MM.1S (cell line): Measurements from ENCODE around the gene PPP1R11.
"Not testable (repeated sequence)": the region's sequence is repeated elsewhere in the genome, so short reads cannot be mapped to it uniquely, and the experiment has no call there.

ENCODE experiments used
- DNase-seq: peaks from one replicate; pipeline ENCODE4 v3.0.0-alpha.2; 2015
- H2AFZ ChIP-seq: fragments of 300-600 bp; sonication (generic); 2 replicates; pipeline ENCODE4 v1.6.0; 2016; ENCODE audit warnings: antibody characterized with exemption, low read length
- H3F3A ChIP-seq: fragments of 300-600 bp; sonication (generic); 2 replicates; pipeline ENCODE4 v1.6.1; 2016; ENCODE audit warnings: mild to moderate bottlenecking, antibody characterized with exemption, low read length, moderate library complexity, mixed read lengths; ENCODE audit not compliant: insufficient read depth
- H3K27ac ChIP-seq: fragments of 300-600 bp; sonication (generic); 2 replicates; pipeline ENCODE4 v1.5.1; 2016; ENCODE audit warnings: mild to moderate bottlenecking, low read length
- H3K27me3 ChIP-seq: fragments of 300-600 bp; sonication (generic); replicated peaks from 2 replicates; pipeline ENCODE4 v1.6.0; 2016; ENCODE audit warnings: low read length; ENCODE audit not compliant: insufficient read depth
- H3K36me3 ChIP-seq: fragments of 300-600 bp; sonication (generic); replicated peaks from 2 replicates; pipeline ENCODE4 v1.6.1; 2016; ENCODE audit warnings: mild to moderate bottlenecking, low read length, mixed read lengths; ENCODE audit not compliant: insufficient read depth
- H3K4me1 ChIP-seq: fragments of 300-600 bp; sonication (generic); 2 replicates; pipeline ENCODE4 v1.6.1; 2016; ENCODE audit warnings: low read length, mixed read lengths
- H3K4me2 ChIP-seq: fragments of 300-600 bp; sonication (generic); 2 replicates; pipeline ENCODE4 v1.6.0; 2016; ENCODE audit warnings: low read depth, low read length
- H3K4me3 ChIP-seq: fragments of 300-600 bp; sonication (generic); 2 replicates; pipeline ENCODE4 v1.5.1; 2016; ENCODE audit warnings: low read length, mixed read lengths
- H3K79me2 ChIP-seq: fragments of 300-600 bp; sonication (generic); 2 replicates; pipeline ENCODE4 v1.6.1; 2016; ENCODE audit warnings: mixed run types, low read length, mixed read lengths
- H3K9ac ChIP-seq: fragments of 300-600 bp; sonication (generic); 2 replicates; pipeline ENCODE4 v1.6.1; 2016; ENCODE audit warnings: low read length, mixed read lengths
- H3K9me2 ChIP-seq: fragments of 300-600 bp; sonication (generic); replicated peaks from 2 replicates; pipeline ENCODE4 v1.6.1; 2016; ENCODE audit warnings: mild to moderate bottlenecking, low read length, mixed read lengths; ENCODE audit not compliant: insufficient read depth
- H3K9me3 ChIP-seq: fragments of 300-600 bp; sonication (generic); replicated peaks from 2 replicates; pipeline ENCODE4 v1.6.1; 2016; ENCODE audit warnings: mild to moderate bottlenecking, low read length, mixed read lengths; ENCODE audit not compliant: insufficient read depth
- H4K20me1 ChIP-seq: fragments of 300-600 bp; sonication (generic); 2 replicates; pipeline ENCODE4 v1.6.1; 2016; ENCODE audit warnings: mild to moderate bottlenecking, low read length, moderate library complexity, mixed read lengths; ENCODE audit not compliant: insufficient read depth
- CTCF ChIP-seq: fragments of 300-600 bp; sonication (generic); IDR thresholded peaks from 2 replicates; pipeline ENCODE4 v1.5.1; 2016; ENCODE audit warnings: antibody characterized with exemption, low read length, mixed read lengths
- EZH2 ChIP-seq: fragments of 300-600 bp; sonication (generic); optimal IDR thresholded peaks from 2 replicates; pipeline ENCODE3; 2017; ENCODE audit warnings: low read depth, mild to moderate bottlenecking, antibody characterized with exemption, low read length, mixed read lengths
- EZH2phosphoT487 ChIP-seq: fragments of 300-600 bp; sonication (generic); IDR thresholded peaks from 2 replicates; pipeline ENCODE4 v1.6.1; 2018; ENCODE audit warnings: antibody characterized with exemption, low read length

The PPP1R11 gene

GRCh38 chr6:30022189-30022588 is 44.8 kb upstream of the PPP1R11 start:
- Histone ChIP-seq H3K9ac (no peak overlapping the region), H3K4me2 (no peak overlapping the region), H2AFZ (no peak overlapping the region), H3K36me3 (no peaks in the 10 kb centered on the region), H3K27ac (no peak overlapping the region), H3K27me3 (no peaks in the 10 kb centered on the region), H3F3A (no peaks in the 10 kb centered on the region), H3K9me2 (no peaks in the 10 kb centered on the region), H3K4me3 (no peak overlapping the region), H3K9me3 (no peaks in the 10 kb centered on the region), H3K4me1 (no peaks in the 10 kb centered on the region), H3K79me2 (no peaks in the 10 kb centered on the region), H4K20me1 (no peaks in the 10 kb centered on the region)
- DNase-seq: no peak
- no peak for TF ChIP-seq CTCF
- no peak for TF ChIP-seq EZH2phosphoT487
- no peak for TF ChIP-seq EZH2

DNA sequence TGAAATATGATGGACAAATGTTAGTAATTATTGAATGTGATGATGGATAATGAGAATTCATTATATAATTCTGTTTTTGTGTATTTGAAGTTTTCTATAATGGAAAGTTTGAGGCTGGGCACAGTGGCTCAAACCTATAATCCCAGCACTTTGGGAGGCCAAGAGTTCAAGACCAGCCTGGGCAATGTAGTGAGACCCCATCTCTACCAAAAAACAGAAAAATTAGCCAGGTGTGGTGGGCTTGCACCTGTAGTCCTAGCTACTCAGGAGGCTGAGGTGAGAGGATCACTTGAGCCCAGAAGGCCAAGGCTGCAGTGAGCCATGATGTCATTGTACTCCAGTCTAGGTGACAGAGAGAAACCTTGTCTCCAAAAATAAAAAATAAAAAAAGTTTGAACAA is 44.3 kb upstream of the PPP1R11 start:
- not testable (repeated sequence) for H3K27ac ChIP-seq, H3K79me2 ChIP-seq, H3K9me3 ChIP-seq, H3K4me1 ChIP-seq, H3K9ac ChIP-seq, H2AFZ ChIP-seq, H3K4me2 ChIP-seq, H3K9me2 ChIP-seq, H3K36me3 ChIP-seq, H3K27me3 ChIP-seq, H3K4me3 ChIP-seq, DNase-seq, H4K20me1 ChIP-seq, H3F3A ChIP-seq

DNA sequence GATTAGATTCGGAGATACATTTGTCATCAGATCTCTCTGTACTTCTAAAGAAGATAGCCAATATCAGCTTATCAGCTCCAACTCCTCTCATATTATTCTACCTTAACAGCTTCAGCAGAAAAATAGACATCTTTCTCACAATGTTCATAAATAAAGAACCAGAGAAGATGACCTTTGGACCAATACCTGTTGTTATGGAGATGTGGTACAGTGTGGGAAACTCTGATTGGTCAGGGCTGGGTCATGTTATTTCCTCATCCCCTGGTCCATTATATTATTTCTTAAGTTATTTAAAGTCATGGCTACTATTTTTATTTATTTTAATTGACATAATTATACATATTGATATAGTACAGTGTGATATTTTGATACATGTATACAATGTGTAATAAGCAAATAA is 41.8 kb upstream of the PPP1R11 start:
- no peaks in the 10 kb centered on the region for H3K9me2 ChIP-seq
- H3K4me3 ChIP-seq: no peak overlapping the region
- H3K9me3 ChIP-seq: no peaks in the 10 kb centered on the region
- H3K27me3 ChIP-seq: no peaks in the 10 kb centered on the region
- DNase-seq: no peak
- H3K4me2 ChIP-seq: no peak overlapping the region
- H4K20me1 ChIP-seq: no peaks in the 10 kb centered on the region
- no peaks in the 10 kb centered on the region for H3K79me2 ChIP-seq
- no peaks in the 10 kb centered on the region for H3F3A ChIP-seq
- no peaks in the 10 kb centered on the region for H3K36me3 ChIP-seq
- H2AFZ ChIP-seq: no peak overlapping the region
- H3K9ac ChIP-seq: no peak overlapping the region
- TF ChIP-seq EZH2 (no peak), EZH2phosphoT487 (no peak), CTCF (no peak)
- H3K4me1 ChIP-seq: no peaks in the 10 kb centered on the region
- H3K27ac ChIP-seq: no peak overlapping the region

GRCh38 chr6:30029588-30029987 is 37.4 kb upstream of the PPP1R11 start:
- no peaks in the 10 kb centered on the region for H3K9me2 ChIP-seq
- no peaks in the 10 kb centered on the region for H3K79me2 ChIP-seq
- no peaks in the 10 kb centered on the region for H3K9me3 ChIP-seq
- no peak overlapping the region for H3K4me3 ChIP-seq
- H3F3A ChIP-seq: no peaks in the 10 kb centered on the region
- H3K27me3 ChIP-seq: no peaks in the 10 kb centered on the region
- DNase-seq: no peak
- no peak overlapping the region for H2AFZ ChIP-seq
- no peak overlapping the region for H3K9ac ChIP-seq
- no peak overlapping the region for H3K4me2 ChIP-seq
- no peak overlapping the region for H3K27ac ChIP-seq
- no peaks in the 10 kb centered on the region for H3K36me3 ChIP-seq
- no peak for TF ChIP-seq EZH2phosphoT487
- TF ChIP-seq CTCF: no peak
- no peak for TF ChIP-seq EZH2
- no peaks in the 10 kb centered on the region for H4K20me1 ChIP-seq
- H3K4me1 ChIP-seq: no peaks in the 10 kb centered on the region
